Skin of body (tissue), 2 donors: Measurements from ENCODE around the gene SARNP. TPM values are rescaled to one million over a fixed set of nuclear protein-coding genes. Genes with fewer than 3 reads are reported as not detected.
A peak's percentile ranks its signal among the peaks of the same experiment; 100 is the strongest.
"Not testable (repeated sequence)": the region's sequence is repeated elsewhere in the genome, so short reads cannot be mapped to it uniquely, and the experiment has no call there.

Experiments used
- DNase-seq: peaks from one replicate; lab custom pipeline; 2025; lab: John Stamatoyannopoulos, UW
- total RNA-seq: library from RNA; depleted of rRNA; stranded (reverse); fragments of >200 nt; gene quantifications from one replicate; pipeline ENCODE4 v1.2.3, GENCODE V29; 2014

Gene SARNP
- total RNA-seq = 57.3 TPM

GRCh38 chr12:55817345-55818139 is at the start of gene SARNP, which contains the start of gene ORMDL2:
TSS of gene SARNP (minus strand) at chr12:55817724. CDS start at chr12:55817701, 23 bp downstream.
TSS of gene ORMDL2 (plus strand) at chr12:55818041. CDS start at chr12:55819000, 959 bp downstream.
- DNase-seq = peak; percentile 100

DNA sequence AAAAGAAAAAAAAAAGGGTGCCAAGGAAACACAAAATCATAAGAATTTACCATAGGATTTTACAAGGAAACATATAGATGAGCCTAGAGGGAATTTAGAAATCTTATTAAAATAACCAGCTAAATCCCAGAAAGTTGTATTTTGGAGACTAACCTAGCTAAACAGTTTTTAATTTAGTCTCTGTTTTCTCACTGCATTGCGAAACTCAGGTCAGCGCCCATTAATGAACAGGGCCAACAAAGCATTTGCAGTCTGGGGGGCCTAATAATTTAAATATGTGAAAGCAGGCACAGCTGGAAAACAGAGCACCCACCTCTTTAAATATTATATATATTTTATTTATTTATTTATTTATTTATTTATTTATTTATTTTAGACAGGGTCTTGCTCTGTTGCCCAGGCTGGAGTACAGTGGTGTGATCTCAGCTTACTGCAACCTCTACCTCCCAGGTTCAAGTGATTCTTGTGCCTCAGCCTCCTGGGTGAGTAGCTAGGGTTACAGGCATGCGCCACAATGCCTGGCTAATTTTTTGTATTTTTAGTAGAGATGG is 49.0 kb upstream of the SARNP start:
- not testable (repeated sequence) for DNase-seq

DNA sequence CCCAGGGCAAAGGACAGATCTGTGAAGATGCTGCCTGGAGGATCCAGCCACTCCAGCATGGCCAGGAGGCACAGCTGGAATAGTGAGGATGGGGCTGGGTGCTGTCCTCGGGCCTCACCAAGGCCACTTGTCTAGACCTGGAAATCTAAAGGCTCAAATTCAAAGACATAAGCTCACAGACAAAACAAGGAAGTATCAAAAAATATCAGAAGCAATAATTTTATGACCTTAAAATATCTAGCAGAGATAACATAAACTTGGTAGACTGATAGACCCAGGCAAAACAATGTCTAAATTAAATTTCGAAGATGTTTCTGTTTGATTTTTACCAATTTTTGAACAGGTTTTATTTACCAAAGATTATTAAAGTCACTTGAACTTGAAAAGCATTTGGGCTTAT is 47.8 kb upstream of the SARNP start:
- DNase-seq = no peak

DNA sequence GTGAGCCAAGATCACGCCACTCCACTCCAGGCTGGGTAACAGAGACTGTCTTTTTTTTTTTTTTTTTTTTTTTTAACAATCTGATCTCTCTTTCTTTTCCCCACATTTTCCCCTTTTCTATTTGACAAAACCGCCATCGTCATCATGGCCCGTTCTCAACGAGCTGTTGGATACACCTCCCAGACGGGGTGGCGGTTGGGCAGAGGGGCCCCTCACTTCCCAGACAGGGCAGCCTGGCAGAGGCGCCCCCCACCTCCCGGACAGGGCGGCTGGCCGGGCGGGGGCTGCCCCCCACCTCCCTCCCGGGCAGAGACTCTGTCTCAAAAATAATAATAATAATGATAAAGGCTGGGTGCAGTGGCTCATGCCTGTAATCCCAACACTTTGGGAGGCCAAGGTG is 45.4 kb upstream of the SARNP start:
- not testable (repeated sequence) for DNase-seq

DNA sequence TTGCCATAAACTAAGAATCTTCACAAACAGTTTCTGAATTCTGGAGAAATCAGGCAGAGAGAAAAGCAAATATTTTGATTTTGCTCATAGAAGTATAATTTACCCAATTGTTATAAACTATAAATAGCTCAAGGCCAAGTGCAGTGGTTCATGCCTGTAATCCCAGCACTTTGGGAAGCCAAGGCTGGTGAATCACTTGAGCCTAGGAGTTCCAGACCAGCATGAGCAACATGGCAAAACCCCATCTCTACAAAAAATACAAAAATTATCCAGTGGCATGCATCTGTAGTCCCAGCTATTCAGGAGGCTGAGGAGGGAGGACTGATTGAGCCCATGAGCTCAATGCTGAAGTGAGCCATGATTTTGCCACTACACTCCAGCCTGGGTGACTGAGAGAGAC is 44.8 kb upstream of the SARNP start:
- no peak for DNase-seq

GRCh38 chr12:55861871-55862270 is 44.3 kb upstream of the SARNP start:
- DNase-seq = no peak

DNA sequence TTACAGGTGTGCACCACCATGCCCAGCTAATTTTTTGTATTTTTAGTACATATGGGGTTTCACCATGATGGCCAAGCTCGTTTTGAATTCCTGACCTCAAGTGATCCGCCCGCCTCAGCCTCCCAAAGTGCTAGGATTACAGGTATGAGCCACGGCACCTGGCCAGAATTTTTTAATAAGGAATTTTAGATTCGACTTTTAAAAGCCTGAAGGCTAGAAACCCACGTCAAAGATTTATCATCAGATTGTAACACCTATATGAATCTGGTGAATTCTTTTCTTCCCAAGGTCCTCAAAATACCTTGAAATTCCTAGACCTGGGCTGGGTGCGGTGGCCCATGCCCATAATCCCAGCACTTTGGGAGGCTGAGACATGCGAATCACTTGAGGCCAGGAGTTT is 43.9 kb upstream of the SARNP start:
- no peak for DNase-seq

DNA sequence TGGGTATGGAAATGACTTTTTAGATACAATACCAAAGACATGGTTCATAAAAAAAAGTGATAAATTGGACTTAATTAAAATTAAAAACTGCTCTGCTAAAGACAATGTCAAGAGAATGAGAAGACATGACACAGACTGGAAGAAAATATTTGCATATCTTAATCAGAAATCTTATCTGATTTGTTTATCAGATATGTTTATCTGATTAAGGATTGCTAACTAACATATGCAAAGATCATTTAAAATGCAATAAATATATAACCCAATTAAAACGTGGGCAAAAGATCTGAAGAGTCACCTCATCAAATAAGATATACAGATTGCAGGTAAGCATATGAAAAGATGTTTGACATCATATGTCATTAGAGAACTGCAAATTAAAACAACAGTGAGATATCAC is 35.2 kb upstream of the SARNP start:
- DNase-seq = no peak

GRCh38 chr12:55850893-55851292 is 33.4 kb upstream of the SARNP start:
- no peak for DNase-seq

DNA sequence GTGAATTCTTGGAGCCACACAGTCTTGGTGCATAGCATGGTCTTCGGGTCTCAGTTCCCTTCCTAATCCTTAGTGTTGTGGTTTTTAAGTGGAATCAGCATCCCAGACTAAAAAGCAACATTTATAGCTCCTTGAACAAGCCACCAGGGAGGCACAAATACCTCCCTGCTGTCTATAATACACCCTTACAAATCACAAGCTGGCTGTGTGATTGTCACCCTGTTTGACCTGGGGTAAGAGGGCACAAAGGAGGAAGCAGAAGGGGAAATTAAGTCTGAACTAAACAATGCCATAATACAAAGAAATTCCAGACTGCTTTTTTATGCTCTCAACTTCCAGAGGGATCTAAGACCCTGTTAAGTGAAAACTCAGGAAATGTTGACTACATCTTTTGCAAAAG is 32.9 kb upstream of the SARNP start:
- DNase-seq = no peak

GRCh38 chr12:55849616-55850343 is 32.3 kb upstream of the SARNP start:
- DNase-seq = no peak

DNA sequence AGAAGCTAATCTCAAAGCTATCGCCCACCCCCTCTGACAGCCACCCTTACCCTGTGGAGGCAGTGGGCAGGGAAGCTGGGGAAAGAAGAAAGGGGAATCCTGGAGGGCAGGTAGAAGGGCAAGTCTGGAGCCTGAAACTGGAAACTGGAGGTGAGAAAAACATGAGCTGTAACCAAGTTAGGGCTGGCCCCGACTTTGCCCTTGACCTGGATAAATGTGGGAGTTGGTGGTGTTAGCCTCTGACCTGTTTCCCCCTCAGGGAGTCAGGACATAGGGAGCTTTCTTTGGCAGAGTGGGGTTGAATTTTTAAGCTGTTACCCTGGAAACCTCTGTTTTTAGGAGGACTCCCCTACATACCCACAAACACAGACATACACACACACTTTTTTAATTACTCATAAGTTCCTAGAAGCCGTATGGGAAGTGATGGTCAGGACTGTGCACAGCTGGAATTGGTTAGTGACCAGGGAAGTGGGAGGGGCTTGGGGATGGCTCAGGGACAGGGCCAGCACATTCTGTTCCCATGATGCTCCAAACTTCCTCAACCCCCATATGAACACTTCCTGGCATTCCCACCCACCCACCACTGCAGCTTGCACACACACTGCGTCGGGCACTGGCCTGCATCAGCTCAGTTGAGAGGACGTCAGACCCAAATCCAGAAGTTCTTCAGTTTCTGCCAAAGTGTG is 30.2 kb upstream of the SARNP start:
- peak; percentile 99 for DNase-seq

DNA sequence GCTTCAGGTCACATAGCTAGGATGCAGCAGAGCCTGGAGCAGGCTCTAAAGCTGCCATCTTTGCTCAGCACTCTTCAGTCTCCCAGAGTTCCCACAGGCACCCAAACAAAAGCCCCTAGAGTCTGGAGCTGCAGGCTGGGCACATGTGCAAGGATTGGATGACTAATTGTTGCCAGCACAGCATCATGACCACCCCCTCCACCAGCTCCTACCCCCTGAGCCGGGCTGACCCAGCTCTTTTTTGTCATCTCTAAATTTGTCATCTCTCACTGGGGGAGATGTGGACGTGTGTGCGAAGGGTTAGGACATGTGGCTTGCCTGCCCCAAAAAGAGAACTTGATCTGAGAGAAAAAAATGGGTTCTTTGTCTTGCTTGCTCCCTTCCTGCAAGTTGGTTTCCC is 29.5 kb upstream of the SARNP start:
- peak; percentile 30 for DNase-seq

GRCh38 chr12:55845785-55846496 is 28.4 kb upstream of the SARNP start:
- DNase-seq = peak; percentile 19

GRCh38 chr12:55845361-55845760 is 27.8 kb upstream of the SARNP start:
- DNase-seq = no peak

- no peak for DNase-seq
These were observed 27.4 kb upstream of the SARNP start for GRCh38 chr12:55844961-55845360.

DNA sequence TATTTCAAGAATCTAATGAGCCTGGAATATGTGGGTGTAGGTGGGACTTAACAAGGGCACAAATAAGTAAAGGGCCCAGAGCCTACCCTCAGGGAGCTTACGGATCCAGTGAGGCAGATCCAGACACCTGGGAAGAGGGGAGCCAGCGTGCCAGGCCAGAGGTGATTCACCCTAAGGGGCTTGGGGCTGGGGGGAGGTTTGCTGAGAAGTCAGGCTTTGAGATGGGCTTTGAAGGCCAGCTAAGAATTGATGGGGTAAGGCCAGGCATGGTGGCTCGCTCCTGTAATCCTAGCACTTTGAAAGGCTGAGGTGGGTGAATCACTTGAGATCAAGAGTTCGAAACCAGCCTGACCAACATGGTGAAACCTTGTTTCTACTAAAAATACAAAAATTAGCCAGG is 25.9 kb upstream of the SARNP start:
- no peak for DNase-seq

DNA sequence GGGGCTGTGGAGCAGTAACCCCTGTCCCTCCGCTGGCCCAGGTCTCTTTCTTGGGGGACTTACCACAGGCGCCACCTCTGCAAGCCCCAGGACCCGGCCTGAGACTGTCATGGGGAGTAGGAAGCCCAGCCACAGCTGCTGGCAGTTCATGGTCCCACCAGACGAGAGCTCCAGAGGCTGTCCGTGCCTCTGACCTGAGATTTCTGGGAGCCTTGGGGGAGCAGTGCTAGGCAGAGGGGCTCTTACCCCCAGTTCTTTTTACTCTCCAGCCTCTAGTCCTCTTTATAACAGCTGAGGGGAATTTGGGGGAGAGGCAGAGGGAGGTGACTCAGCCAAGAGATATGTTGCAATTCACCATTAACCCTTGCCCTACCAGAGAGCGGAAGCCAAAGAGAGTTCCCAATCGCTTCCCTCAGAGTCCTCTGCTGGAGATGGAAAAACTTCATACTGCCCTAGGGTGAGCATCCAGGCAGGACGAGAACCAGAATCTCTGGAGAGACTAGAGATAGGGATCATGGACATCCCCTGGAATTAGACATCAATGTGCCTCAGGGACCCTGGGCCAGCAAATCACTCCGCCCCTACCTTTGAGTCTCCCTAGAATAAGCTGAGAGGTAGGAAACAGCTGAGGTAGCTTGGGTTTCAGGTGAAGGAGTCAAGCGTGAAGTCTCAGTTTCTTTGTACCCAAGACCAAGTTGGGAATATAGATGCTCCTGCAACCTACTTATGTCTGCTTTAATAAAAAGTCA is 25.3 kb upstream of the SARNP start, which contains the start of gene MMP19:
Gene MMP19 (minus strand): TSS at position 256 of the 749 bp plus-strand sequence. CDS start 106 bp downstream, at position 150.
- peak; percentile 64 for DNase-seq

GRCh38 chr12:55840581-55841351 is 23.2 kb upstream of the SARNP start:
- no peak for DNase-seq
